ENCODE results near the gene RPL14. TPM values are rescaled to one million over a fixed set of nuclear protein-coding genes. Genes with fewer than 3 reads are reported as not detected.

The RPL14 gene

DNA sequence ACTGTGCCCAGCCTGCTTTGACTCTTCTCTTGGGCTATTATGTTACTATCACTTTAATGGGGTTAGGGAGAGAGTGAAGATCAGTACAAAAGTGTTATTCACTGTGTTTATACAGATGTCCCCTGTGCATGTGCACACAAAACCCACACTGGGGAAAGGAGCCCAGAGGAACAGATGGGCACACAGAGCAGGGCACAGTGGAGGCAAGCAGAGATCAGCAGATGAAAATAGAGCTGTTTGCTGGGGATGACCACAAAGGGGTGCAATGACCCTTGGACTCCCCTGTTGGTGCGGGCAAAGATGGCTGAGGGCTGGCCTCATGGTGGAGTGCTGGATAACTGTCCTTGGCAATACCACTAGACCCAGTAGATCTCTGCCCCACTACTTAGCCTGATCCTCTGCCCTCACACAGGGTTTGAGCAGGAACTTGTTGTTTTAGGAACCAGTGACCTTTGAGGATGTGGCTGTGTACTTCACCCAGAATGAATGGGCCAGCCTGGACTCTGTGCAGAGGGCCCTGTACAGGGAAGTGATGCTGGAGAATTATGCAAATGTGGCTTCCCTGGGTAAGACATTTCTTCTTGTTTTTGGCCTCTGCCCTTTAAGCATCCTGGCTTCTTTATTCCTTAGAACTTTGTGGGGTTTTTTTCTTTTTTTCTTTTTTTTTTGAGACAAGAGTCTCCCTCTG is 54.0 kb downstream of the RPL14 start:
- no peak overlapping the region for H2AK5ac ChIP-seq (ENCODE audit: low read length)
- no CpG with 5 or more reads among the region's 1 CpG for WGBS (ENCODE audit: extremely low coverage, insufficient coverage, low lambda C conversion rate)
- H3K4me3 ChIP-seq (ENCODE audit: low read length), result no peak overlapping the region
- H3K4me1 ChIP-seq (ENCODE audit: control insufficient read depth, low read depth, low read length), result no peaks in the 10 kb centered on the region
- H2BK5ac ChIP-seq (ENCODE audit: low read length), result no peak overlapping the region
- no peak overlapping the region for H4K5ac ChIP-seq (ENCODE audit: low read length)
- H2BK15ac ChIP-seq (replicated peaks; ENCODE audit: low read depth), result no peak overlapping the region
- H3K23ac ChIP-seq (ENCODE audit: low read length), result no peak overlapping the region
- no peak overlapping the region for H3K56ac ChIP-seq (ENCODE audit: low read length)
- no peaks in the 10 kb centered on the region for H3K79me2 ChIP-seq (ENCODE audit: control insufficient read depth, insufficient read depth, low read length)
- no peak overlapping the region for H3K9ac ChIP-seq (ENCODE audit: low read length)
- H3K27ac ChIP-seq (ENCODE audit: low read depth, low read length), result no peak overlapping the region
- no peak overlapping the region for H3K4ac ChIP-seq (ENCODE audit: low read depth, low read length)
- H3K18ac ChIP-seq (ENCODE audit: low read length), result no peak overlapping the region
- H3K4me2 ChIP-seq (ENCODE audit: low read length), result no peak overlapping the region
- no peak for DNase-seq
- H3K36me3 ChIP-seq (ENCODE audit: control insufficient read depth, insufficient read depth, low read length), result no peaks in the 10 kb centered on the region
- H3K79me1 ChIP-seq (ENCODE audit: low read length), result no peaks in the 10 kb centered on the region
- no peak overlapping the region for H4K8ac ChIP-seq (ENCODE audit: low read depth, low read length)
- no peaks in the 10 kb centered on the region for H3K27me3 ChIP-seq (ENCODE audit: insufficient read depth, low read length, poor library complexity)
- no peak overlapping the region for H2BK120ac ChIP-seq (ENCODE audit: low read depth, low read length)

DNA sequence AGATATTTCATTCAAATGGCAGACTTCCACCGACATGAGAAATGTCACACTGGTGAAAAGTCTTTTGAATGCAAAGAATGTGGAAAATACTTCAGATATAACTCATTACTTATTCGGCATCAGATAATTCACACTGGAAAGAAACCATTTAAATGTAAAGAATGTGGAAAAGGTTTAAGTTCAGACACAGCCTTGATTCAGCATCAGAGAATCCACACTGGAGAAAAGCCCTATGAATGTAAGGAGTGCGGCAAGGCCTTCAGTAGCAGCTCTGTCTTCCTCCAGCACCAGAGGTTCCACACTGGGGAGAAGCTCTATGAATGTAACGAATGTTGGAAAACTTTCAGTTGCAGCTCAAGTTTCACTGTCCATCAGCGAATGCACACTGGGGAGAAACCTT is 59.1 kb downstream of the RPL14 start:
- Histone ChIP-seq H3K4me1 (ENCODE audit: control insufficient read depth, low read depth, low read length) (no peaks in the 10 kb centered on the region), H3K27ac (ENCODE audit: low read depth, low read length) (no peak overlapping the region), H3K4me2 (ENCODE audit: low read length) (no peak overlapping the region), H3K27me3 (ENCODE audit: insufficient read depth, low read length, poor library complexity) (no peaks in the 10 kb centered on the region), H2BK15ac (replicated peaks; ENCODE audit: low read depth) (no peak overlapping the region), H2BK5ac (ENCODE audit: low read length) (no peak overlapping the region), H3K79me1 (ENCODE audit: low read length) (no peaks in the 10 kb centered on the region), H3K18ac (ENCODE audit: low read length) (no peak overlapping the region), H2AK5ac (ENCODE audit: low read length) (no peak overlapping the region), H3K56ac (ENCODE audit: low read length) (no peak overlapping the region), H4K8ac (ENCODE audit: low read depth, low read length) (no peak overlapping the region), H3K36me3 (ENCODE audit: control insufficient read depth, insufficient read depth, low read length) (no peaks in the 10 kb centered on the region), H3K4ac (ENCODE audit: low read depth, low read length) (no peak overlapping the region), H2BK120ac (ENCODE audit: low read depth, low read length) (no peak overlapping the region), H3K23ac (ENCODE audit: low read length) (no peak overlapping the region), H3K9ac (ENCODE audit: low read length) (no peak overlapping the region), H3K79me2 (ENCODE audit: control insufficient read depth, insufficient read depth, low read length) (no peaks in the 10 kb centered on the region), H4K5ac (ENCODE audit: low read length) (no peak overlapping the region), H3K4me3 (ENCODE audit: low read length) (no peak overlapping the region)
- whole genome bisulfite sequencing (ENCODE audit: extremely low coverage, insufficient coverage, low lambda C conversion rate), result no CpG with 5 or more reads among the region's 5 CpGs
- peak; percentile 24 for DNase-seq

DNA sequence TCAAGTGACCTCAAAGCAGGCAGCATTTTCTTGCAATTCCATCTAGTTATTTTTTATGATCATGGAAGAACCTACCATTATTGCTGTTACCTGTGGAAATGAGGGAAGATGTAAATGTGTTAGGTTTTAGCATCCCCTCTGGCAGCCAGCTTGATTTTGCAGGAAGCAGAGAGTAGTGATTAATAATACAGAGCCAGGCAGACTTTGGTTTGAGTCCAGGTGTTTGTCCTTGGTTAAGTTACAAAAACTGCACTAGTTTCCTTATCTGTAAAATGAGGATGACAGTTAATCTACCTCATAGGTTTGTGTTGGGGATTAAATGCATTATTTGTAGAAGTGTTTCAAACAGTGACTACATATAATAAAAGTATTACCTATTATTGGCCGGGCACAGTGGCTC is 60.9 kb downstream of the RPL14 start:
- no peak overlapping the region for H3K18ac ChIP-seq (ENCODE audit: low read length)
- H3K36me3 ChIP-seq (ENCODE audit: control insufficient read depth, insufficient read depth, low read length), result no peaks in the 10 kb centered on the region
- H3K27ac ChIP-seq (ENCODE audit: low read depth, low read length), result no peak overlapping the region
- no peak overlapping the region for H3K4ac ChIP-seq (ENCODE audit: low read depth, low read length)
- H2AK5ac ChIP-seq (ENCODE audit: low read length), result no peak overlapping the region
- no peaks in the 10 kb centered on the region for H3K27me3 ChIP-seq (ENCODE audit: insufficient read depth, low read length, poor library complexity)
- H3K4me3 ChIP-seq (ENCODE audit: low read length), result no peak overlapping the region
- no peak overlapping the region for H4K5ac ChIP-seq (ENCODE audit: low read length)
- no peak overlapping the region for H2BK15ac ChIP-seq (replicated peaks; ENCODE audit: low read depth)
- H3K4me2 ChIP-seq (ENCODE audit: low read length), result no peak overlapping the region
- H3K79me2 ChIP-seq (ENCODE audit: control insufficient read depth, insufficient read depth, low read length), result no peaks in the 10 kb centered on the region
- H4K8ac ChIP-seq (ENCODE audit: low read depth, low read length), result no peak overlapping the region
- WGBS (ENCODE audit: extremely low coverage, insufficient coverage, low lambda C conversion rate), result no CpG with 5 or more reads among the region's 1 CpG
- H3K56ac ChIP-seq (ENCODE audit: low read length), result no peak overlapping the region
- H3K9ac ChIP-seq (ENCODE audit: low read length), result no peak overlapping the region
- H2BK5ac ChIP-seq (ENCODE audit: low read length), result no peak overlapping the region
- H3K23ac ChIP-seq (ENCODE audit: low read length), result no peak overlapping the region
- H3K4me1 ChIP-seq (ENCODE audit: control insufficient read depth, low read depth, low read length), result no peaks in the 10 kb centered on the region
- no peaks in the 10 kb centered on the region for H3K79me1 ChIP-seq (ENCODE audit: low read length)
- DNase-seq, result no peak
- no peak overlapping the region for H2BK120ac ChIP-seq (ENCODE audit: low read depth, low read length)

Small RNA genes lying within 50 kb of the gene (small RNA-seq; reads per million reads assigned to genes)
- gene RNU5B-2P (ENCODE audit: insufficient read depth), result not detected

All from mesendoderm (in vitro differentiated cells).